Measurements from ENCODE around the gene EVX2.

GRCh38 chr2:176099728-176100546, 16.2 kb upstream of the EVX2 start, which contains the start of gene HOXD12:
- TF ChIP-seq EZH2 (IDR thresholded peaks at IDR 0.05; ENCODE audit: borderline replicate concordance, low read length), result no peak
- TF ChIP-seq CTCF (IDR thresholded peaks at IDR 0.05; ENCODE audit: low read length), result no peak

Data from OCI-LY1 (cell line).